Measurements from ENCODE around the gene C1QC.

C1QC gene

DNA sequence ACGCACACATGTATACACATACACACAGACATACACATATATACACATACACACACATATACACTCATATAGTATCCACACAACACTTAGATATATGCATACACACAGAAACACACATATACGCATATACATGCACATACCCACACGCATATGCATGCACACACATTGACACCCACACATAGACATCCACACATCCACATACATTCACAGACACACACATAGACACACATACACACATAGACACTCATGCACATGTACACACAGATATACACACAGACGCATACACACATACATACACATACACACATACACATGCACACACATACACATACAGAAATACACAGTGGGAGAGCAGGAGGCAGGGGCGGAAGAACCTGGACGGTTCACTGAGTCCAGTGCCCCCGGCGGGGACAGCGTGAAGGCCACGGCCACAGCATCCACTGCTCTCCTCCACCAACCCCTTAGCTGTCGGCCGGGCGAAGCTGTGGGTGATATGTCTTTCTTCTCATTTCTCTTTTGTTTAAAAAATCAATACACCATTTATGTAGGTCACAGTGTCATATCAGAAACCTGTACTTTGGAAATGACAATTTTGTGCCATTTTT, 6.8 kb downstream of the C1QC start:
- TF ChIP-seq, protein P1, sequence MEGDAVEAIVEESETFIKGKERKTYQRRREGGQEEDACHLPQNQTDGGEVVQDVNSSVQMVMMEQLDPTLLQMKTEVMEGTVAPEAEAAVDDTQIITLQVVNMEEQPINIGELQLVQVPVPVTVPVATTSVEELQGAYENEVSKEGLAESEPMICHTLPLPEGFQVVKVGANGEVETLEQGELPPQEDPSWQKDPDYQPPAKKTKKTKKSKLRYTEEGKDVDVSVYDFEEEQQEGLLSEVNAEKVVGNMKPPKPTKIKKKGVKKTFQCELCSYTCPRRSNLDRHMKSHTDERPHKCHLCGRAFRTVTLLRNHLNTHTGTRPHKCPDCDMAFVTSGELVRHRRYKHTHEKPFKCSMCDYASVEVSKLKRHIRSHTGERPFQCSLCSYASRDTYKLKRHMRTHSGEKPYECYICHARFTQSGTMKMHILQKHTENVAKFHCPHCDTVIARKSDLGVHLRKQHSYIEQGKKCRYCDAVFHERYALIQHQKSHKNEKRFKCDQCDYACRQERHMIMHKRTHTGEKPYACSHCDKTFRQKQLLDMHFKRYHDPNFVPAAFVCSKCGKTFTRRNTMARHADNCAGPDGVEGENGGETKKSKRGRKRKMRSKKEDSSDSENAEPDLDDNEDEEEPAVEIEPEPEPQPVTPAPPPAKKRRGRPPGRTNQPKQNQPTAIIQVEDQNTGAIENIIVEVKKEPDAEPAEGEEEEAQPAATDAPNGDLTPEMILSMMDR (conservative IDR thresholded peaks at IDR 0.05): no peak
- no peak overlapping the region for H3K27ac ChIP-seq

DNA sequence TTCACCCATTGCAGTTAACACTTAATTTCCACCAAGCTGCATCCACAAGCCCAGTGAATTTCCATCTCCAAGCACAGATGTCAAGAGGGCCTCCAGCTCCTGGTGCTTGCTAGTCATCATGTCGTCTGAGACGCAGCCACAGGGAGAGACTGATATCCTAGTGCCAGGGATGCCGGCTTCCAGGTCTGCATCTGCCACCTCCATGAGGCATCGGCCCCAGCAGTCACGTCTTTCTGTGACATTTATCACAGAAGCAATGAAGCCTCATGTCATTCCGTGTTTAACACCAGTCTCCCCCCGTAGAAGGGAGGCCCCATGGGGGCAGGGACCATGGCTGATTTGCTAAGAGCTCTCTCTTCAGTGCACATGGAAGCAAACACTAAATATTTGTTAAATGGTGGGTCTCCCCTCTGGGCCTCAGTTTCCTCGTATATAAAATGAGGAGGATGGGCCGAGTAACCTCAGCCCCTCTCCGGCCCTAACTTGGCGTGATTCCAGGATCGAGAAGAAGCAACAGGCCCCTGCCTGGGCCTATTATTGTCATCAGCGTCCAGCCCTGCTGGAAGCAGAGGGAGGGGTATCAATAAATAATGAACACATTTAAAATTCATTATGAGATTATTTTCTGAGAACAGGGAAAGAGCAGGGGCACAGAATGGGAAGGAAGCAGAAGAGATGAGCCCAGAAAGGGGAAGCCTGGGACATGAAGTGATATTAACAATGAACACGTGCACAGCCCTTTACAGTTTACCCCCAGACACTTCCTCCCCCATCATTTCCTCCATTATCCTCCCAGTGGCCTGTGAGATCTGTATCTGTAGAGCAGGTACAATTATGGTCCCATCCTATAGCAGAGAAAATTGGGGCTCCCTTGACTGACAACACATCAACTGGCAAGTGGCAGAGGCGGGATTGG, 8.8 kb downstream of the C1QC start:
- TF ChIP-seq, protein P1 (conservative IDR thresholded peaks at IDR 0.05): no peak
- H3K27ac ChIP-seq: no peak overlapping the region

DNA sequence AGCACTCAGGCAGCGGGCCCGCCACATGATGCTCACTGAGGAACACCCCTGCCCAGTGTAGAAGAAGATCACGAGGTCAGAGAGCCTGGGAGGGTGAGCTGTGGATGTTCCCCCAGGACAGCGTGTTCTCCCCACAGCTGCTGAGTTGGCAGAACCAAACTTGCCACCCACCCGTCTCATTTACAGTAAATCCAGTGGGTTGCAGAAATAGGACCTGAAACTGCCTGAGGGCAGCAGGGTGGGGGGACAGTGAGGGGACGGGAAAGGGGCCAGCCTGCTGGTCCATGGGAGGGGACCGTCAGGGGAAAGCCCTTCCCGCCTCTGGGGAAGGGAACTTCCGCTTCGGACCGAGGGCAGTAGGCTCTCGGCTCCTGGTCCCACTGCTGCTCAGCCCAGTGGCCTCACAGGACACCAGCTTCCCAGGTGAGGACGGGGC, 9.5 kb downstream of the C1QC start, which contains the start of gene C1QB:
Gene C1QB, plus strand, starts transcription at position 356 of the 436 bp plus-strand sequence. CDS start 6,227 bp downstream, outside the sequence.
- TF ChIP-seq, protein P1 (conservative IDR thresholded peaks at IDR 0.05): no peak
- no peak within 1 kb of the TSS for H3K27ac ChIP-seq

DNA sequence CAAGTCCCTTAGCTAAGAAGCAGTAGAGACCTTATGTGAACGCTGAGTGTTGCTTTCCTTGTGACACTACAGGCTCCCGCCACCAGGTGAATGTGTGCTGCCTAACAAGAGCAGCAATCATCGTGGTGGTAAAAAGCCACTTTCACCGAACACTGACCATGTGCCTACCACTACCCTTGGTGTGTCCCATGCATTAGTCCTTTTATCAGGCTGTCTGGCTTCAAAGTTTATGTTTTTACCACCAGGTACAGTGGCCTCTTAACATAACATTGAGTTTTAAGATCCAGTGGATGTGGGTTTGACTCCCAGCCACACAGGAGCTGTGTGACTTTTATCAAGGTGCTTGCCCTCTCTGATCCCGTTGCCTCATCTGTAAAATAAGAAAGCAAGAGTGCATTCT, 11.3 kb downstream of the C1QC start:
- TF ChIP-seq, protein P1 (conservative IDR thresholded peaks at IDR 0.05): peak; percentile 48; the same call in 1 of the 2 replicates
- no peak overlapping the region for H3K27ac ChIP-seq

DNA sequence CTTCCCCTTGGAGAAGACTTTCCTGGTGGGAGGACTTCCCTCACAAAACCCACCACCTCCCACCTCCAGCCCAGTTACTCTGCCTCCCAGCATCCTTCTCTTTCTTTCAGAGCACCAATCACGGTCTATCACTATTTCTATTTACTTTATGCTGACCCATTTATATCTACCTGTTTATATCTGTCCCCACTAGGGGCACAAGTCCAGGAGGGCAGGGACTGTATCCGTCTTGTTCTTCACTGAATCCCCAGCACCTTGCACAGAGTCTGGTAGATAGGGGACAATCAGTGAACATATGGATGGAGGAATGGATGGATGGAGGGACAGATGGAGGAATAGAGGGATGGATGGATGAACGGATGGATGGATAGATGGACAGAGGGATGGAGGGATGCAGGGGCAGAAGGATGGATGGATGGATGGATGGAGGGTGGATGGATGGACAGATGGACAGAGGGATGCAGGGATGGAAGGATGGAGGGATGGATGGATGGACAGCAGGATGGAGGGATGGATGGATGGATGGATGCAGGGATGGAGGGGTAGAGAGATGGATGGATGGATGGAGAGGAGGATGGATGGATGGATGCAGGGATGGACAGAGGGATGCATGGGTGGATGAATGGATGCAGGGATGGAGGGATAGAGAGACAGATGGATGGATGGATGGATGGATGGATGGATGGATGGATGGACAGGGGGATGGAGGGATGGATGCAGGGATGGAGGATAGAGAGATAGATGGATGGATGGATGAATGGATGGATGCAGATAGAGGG, 15.1 kb downstream of the C1QC start:
- TF ChIP-seq, protein P1 (conservative IDR thresholded peaks at IDR 0.05): 0 out of 2 replicates have a peak, but pooled peaks have one; percentile 22
- no peak overlapping the region for H3K27ac ChIP-seq

DNA sequence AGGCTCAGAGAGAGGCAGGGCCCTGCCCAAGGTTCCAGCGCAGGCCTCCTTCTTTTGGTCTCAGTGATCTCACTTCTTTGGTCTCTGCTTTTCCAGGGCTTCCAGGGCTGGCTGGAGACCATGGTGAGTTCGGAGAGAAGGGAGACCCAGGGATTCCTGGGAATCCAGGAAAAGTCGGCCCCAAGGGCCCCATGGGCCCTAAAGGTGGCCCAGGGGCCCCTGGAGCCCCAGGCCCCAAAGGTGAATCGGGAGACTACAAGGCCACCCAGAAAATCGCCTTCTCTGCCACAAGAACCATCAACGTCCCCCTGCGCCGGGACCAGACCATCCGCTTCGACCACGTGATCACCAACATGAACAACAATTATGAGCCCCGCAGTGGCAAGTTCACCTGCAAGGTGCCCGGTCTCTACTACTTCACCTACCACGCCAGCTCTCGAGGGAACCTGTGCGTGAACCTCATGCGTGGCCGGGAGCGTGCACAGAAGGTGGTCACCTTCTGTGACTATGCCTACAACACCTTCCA, 17.3 kb downstream of the C1QC start:
- no peak overlapping the region for H3K27ac ChIP-seq

More for the DNA sequence above, 17.3 kb downstream of the C1QC start:
- TF ChIP-seq, protein P1 (conservative IDR thresholded peaks at IDR 0.05): no peak
